GM18517 (cell line): ENCODE data around the gene RNMT.
A peak's percentile ranks its signal among the peaks of the same experiment; 100 is the strongest.

Experiments
- ATAC-seq: cut with Tn5 transposase; IDR thresholded peaks from one replicate; pipeline ENCODE4 v1.9.1; 2021; ENCODE audit warnings: mild to moderate bottlenecking, moderate library complexity; ENCODE audit not compliant: unreplicated experiment

The RNMT gene

DNA sequence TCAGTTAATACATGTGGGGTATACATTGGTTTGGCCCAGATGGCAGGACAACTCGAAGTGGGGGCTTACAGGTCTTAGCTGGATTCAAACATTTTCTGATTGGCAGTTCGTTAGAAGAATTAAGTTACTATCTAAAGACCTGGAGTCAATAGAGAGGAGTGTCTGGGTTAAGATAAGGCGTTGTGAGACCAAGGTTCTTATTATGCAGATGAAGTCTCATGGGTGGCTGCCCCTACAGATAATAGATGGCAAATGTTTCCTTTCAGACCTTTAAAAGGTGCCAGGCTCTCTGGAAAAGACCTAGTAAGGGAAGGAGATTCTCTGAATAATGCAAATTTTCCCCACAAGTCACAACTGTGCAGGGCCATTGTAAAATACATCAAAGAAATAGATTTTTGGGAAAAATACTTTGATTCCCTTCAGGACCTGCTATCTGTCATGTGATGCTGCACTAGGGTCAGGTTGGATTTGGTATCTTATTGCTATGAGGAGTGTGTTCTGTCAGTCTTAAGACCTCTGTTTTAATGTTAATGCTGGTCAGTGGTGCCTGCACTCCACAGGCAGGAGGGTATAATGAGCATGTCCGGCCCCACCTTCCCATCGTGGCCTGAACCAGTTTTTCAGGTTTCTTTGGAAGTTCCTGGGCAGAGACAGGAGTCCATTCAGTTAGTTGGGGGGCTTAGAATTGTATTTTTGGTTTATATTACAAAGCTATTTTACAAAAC is 83.2 kb downstream of the RNMT start:
- ATAC-seq = no peak

DNA sequence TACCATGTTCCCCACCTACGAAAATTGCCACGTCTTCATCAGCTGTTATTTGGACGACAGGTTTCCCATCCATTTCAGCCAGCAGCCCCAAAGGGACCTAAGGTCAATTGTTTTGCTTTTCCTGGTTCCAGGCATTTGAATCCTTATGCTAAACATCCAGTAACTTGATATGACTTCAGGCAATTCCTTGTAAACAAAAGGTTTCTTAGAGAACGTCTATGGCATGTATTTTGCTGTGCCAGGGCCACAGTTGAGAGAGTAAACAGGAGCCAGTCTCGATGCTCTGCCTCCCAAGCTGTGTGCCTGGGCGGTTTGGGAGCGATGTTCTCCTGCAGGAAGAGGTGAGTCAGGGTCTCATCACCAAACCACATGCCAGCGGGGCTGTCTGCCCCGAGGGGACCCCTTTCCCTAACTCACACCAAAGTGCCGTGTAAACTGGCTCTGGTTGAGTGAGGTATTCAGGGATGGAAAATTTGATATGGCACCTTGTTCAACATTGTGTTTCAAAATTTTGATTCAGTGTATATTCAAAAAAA is 84.5 kb downstream of the RNMT start:
- no peak for ATAC-seq

DNA sequence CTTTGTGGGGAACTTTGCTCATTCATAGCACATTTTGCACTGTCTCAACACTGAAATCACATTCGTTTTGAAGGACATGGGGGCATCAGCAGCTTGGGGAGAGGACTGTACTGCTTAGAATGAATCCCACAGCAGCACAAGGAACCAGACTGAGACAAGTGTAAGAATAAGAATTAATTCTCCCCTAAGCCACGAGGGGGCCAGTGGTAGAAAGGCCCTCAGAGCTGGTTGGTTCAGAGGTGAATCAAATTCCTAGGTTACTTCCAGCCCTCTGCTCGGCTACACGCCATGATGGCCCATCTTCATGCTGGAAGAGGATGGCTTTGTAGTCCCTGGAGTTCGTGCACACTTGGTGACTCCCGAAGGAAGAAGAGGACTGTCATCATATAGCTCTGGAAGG is 85.5 kb downstream of the RNMT start:
- ATAC-seq = no peak

DNA sequence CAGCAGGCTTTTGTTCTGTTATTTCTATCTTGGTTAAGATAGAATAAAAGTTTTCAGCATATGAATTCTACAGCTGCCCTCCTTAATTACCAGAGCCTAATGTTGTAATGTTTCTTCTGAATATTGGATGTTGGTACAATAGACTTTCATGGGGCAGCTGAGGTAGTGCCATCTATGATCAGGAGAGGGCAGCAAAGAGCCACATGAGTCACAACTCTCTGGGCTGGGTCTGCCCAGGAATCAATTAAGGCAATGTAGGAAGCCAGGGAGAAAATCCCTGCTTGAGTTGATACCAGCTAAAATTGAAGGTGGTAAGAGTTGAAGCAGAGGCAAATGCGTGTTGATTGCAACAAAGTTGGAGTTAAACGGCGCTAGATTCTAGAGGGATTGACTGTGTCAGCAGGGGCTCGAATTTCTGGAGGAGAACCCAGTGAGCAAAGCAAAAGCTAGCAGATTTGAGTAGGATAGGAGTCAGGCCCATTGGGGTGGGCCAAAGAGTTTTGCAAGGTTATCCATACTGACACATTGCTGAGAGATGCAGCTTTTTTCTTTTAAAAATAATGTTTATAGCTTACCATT is 86.9 kb downstream of the RNMT start:
- peak; percentile 77 for ATAC-seq
